CD4-positive, alpha-beta T cell (primary cell): ENCODE measurements around the gene F10. TPM values are rescaled to one million over a fixed set of nuclear protein-coding genes. Genes with fewer than 3 reads are reported as not detected.

Experiments
- ATAC-seq: fragments of 200-7000 bp; cut with Tn5 transposase; one replicate; pipeline ENCODE4 v1.10.0; 2022; ENCODE audit warnings: mild to moderate bottlenecking; ENCODE audit not compliant: poor library complexity
- CTCF ChIA-PET: fragments of 350-600 bp; sonication (Branson Sonifier 250); formaldehyde crosslinking; loops from one replicate; lab custom pipeline; 2021; ENCODE audit warnings: antibody characterized with exemption, inconsistent platforms; lab: Charles Lee
- POLR2A ChIA-PET: fragments of 350-600 bp; sonication (Branson Sonifier 250); formaldehyde crosslinking; loops from one replicate; lab custom pipeline; 2021; ENCODE audit warnings: antibody characterized with exemption, inconsistent platforms; lab: Charles Lee
- DNase-seq, 14 experiments: peaks; one replicate each; pipeline ENCODE4 v3.0.0-alpha.2; 2013 to 2020; ENCODE audit warnings: mixed read lengths in 2 of 14
- H3K27ac ChIP-seq, 2 donors: one replicate each; pipeline versions ENCODE4 v1.5.1 to v1.7.0; 2013; ENCODE audit warnings: low read length in 2 of 2, low read depth in 1 of 2, mild to moderate bottlenecking in 1 of 2
- H3K27me3 ChIP-seq, 2 experiments: 1 replicate in 1 of 2; 2 replicates in 1 of 2; pipeline versions ENCODE4 v1.6.1 to v1.7.0; 2013; ENCODE audit warnings: low read length in 2 of 2, control low read depth in 1 of 2, mild to moderate bottlenecking in 1 of 2, moderate library complexity in 1 of 2; ENCODE audit not compliant: insufficient read depth in 2 of 2, control insufficient read depth in 1 of 2
- H3K36me3 ChIP-seq: one replicate; pipeline ENCODE4 v1.6.1; 2013; ENCODE audit warnings: low read length, control low read depth; ENCODE audit not compliant: insufficient read depth
- H3K4me1 ChIP-seq: one replicate; pipeline ENCODE4 v1.6.1; 2013; ENCODE audit warnings: low read length, control low read depth; ENCODE audit not compliant: insufficient read depth
- H3K4me3 ChIP-seq: one replicate; pipeline ENCODE4 v1.5.1; 2013; ENCODE audit warnings: mild to moderate bottlenecking, low read length, moderate library complexity
- H3K9me3 ChIP-seq, 2 experiments: 1 replicate in 1 of 2; 2 replicates in 1 of 2; pipeline versions ENCODE4 v1.6.1 to v1.7.0; 2013; ENCODE audit warnings: low read length in 2 of 2, mild to moderate bottlenecking in 2 of 2, control low read depth in 1 of 2, moderate library complexity in 1 of 2; ENCODE audit not compliant: control insufficient read depth in 1 of 2, insufficient read depth in 1 of 2
- H3K27ac Mint-ChIP-seq: one replicate; pipeline ENCODE4 v1.8.0; 2020; ENCODE audit warnings: mixed read lengths
- H3K27me3 Mint-ChIP-seq: one replicate; pipeline ENCODE4 v1.8.0; 2021; ENCODE audit warnings: mixed read lengths
- H3K36me3 Mint-ChIP-seq: one replicate; pipeline ENCODE4 v1.8.0; 2021; ENCODE audit warnings: low read depth, mixed read lengths
- H3K4me1 Mint-ChIP-seq: one replicate; pipeline ENCODE4 v1.8.0; 2021; ENCODE audit warnings: low read depth, mixed read lengths
- H3K4me3 Mint-ChIP-seq: one replicate; pipeline ENCODE4 v1.8.0; 2020; ENCODE audit warnings: mild to moderate bottlenecking, mixed read lengths
- H3K9me3 Mint-ChIP-seq: one replicate; pipeline ENCODE4 v1.8.0; 2020; ENCODE audit warnings: mixed read lengths
- CTCF ChIP-seq: fragments of 200-600 bp; IDR thresholded peaks from one replicate; pipeline ENCODE4 v1.8.0; 2022; ENCODE audit warnings: antibody characterized with exemption, mild to moderate bottlenecking
- intact Hi-C, 2 experiments: fragments of 100-400 bp; cut with DNase I in 1 of 2; cut with micrococcal nuclease in 1 of 2; formaldehyde crosslinking; loops; one replicate each; pipeline versions ENCODE4 v1.15.1 to v1.9.0; 2023 to 2025; cut with DNase I, micrococcal nuclease
- total RNA-seq, 174 experiments: library from RNA in 2 of 174; stranded (reverse) in 2 of 174; gene quantifications; one replicate each; pipeline ENCODE4 v1.2.3 and lab custom pipeline; 2021 to 2026

F10 gene
- total RNA-seq, 2 experiments from 2014 or later: not detected

- Histone ChIP-seq H3K36me3 (no peaks in the 10 kb centered on the region), H3K4me1 (peaks cover 20% of the 10 kb centered on the region), H3K27ac (no peak overlapping the region), H3K27me3 (peaks cover 7 to 13% of the 10 kb centered on the region in 2 experiments), H3K9me3 (no peaks in the 10 kb centered on the region), H3K4me3 (no peak overlapping the region)
- no peak overlapping the region for H3K4me3 Mint-ChIP-seq
- H3K27me3 Mint-ChIP-seq: no peaks in the 10 kb centered on the region
- intact Hi-C loops: no loop called here
- ChIA-PET CTCF (no interaction called here), POLR2A (no interaction called here)
- TF ChIP-seq CTCF: no peak
- no peak for ATAC-seq
- no peaks in the 10 kb centered on the region for H3K9me3 Mint-ChIP-seq
- no peaks in the 10 kb centered on the region for H3K4me1 Mint-ChIP-seq
- no peak overlapping the region for H3K27ac Mint-ChIP-seq
- DNase-seq: no peak
- no peaks in the 10 kb centered on the region for H3K36me3 Mint-ChIP-seq
Measured at GRCh38 chr13:113114511-113115362, 7.9 kb upstream of the F10 start.

- DNase-seq (no peak), ATAC-seq (no peak)
- Mint-ChIP-seq H3K36me3 (no peaks in the 10 kb centered on the region), H3K27me3 (no peaks in the 10 kb centered on the region), H3K27ac (no peak overlapping the region), H3K4me1 (no peaks in the 10 kb centered on the region), H3K9me3 (no peaks in the 10 kb centered on the region), H3K4me3 (no peak overlapping the region)
- intact Hi-C loops: no loop called here
- no peak overlapping the region for H3K27ac ChIP-seq
- no peaks in the 10 kb centered on the region for H3K36me3 ChIP-seq
- POLR2A ChIA-PET: no interaction called here
- H3K9me3 ChIP-seq: no peaks in the 10 kb centered on the region
- TF ChIP-seq CTCF: no peak
- no peak overlapping the region for H3K4me3 ChIP-seq
- CTCF ChIA-PET: no interaction called here
- peaks cover 4 to 6% of the 10 kb centered on the region in 2 experiments for H3K27me3 ChIP-seq
- H3K4me1 ChIP-seq: peaks cover 14% of the 10 kb centered on the region
Measured at GRCh38 chr13:113115363-113116205, 7.0 kb upstream of the F10 start.

- peaks cover 0 to 2% of the 10 kb centered on the region in 2 experiments for H3K27me3 ChIP-seq
- Mint-ChIP-seq H3K9me3 (no peaks in the 10 kb centered on the region), H3K4me3 (no peak overlapping the region), H3K27me3 (no peaks in the 10 kb centered on the region), H3K36me3 (no peaks in the 10 kb centered on the region), H3K4me1 (no peaks in the 10 kb centered on the region), H3K27ac (no peak overlapping the region)
- no peaks in the 10 kb centered on the region for H3K36me3 ChIP-seq
- ChIA-PET POLR2A (no interaction called here), CTCF (no interaction called here)
- no peak for ATAC-seq
- no peak overlapping the region for H3K27ac ChIP-seq
- no peaks in the 10 kb centered on the region for H3K9me3 ChIP-seq
- H3K4me3 ChIP-seq: no peak overlapping the region
- intact Hi-C loops: no loop called here
- peaks cover 9% of the 10 kb centered on the region for H3K4me1 ChIP-seq
- no peak for DNase-seq
- no peak for TF ChIP-seq CTCF
Measured at GRCh38 chr13:113116206-113116800, 6.3 kb upstream of the F10 start.
